Mesenchymal stem cell (in vitro differentiated cells and primary cell): ENCODE results near the gene CRADD.

Experiments used
- DNase-seq: peaks from one replicate; pipeline ENCODE4 v3.0.0-alpha.2; 2013
- H2AFZ ChIP-seq: one replicate; pipeline ENCODE4 v1.6.1; 2013; ENCODE audit warnings: low read depth, mild to moderate bottlenecking, control low read depth, inconsistent platforms, low read length, moderate library complexity
- H2AK5ac ChIP-seq: 2 replicates; pipeline ENCODE4 v1.6.1; 2013; ENCODE audit warnings: low read length, moderate library complexity, mild to moderate bottlenecking, inconsistent platforms; ENCODE audit not compliant: severe bottlenecking
- H2BK120ac ChIP-seq: one replicate; pipeline ENCODE4 v1.6.1; 2013; ENCODE audit warnings: low read depth, mild to moderate bottlenecking, inconsistent platforms, low read length, moderate library complexity
- H2BK12ac ChIP-seq, 2 experiments: one replicate each; pipeline ENCODE4 v1.6.1; 2013; ENCODE audit warnings: inconsistent platforms in 2 of 2, low read length in 2 of 2, mild to moderate bottlenecking in 2 of 2, moderate library complexity in 2 of 2, control low read depth in 1 of 2
- H2BK15ac ChIP-seq: one replicate; pipeline ENCODE4 v1.6.1; 2013; ENCODE audit warnings: mild to moderate bottlenecking, low read depth, inconsistent platforms; ENCODE audit not compliant: poor library complexity, severe bottlenecking
- H2BK5ac ChIP-seq: 2 replicates; pipeline ENCODE4 v1.6.1; 2013; ENCODE audit warnings: low read depth, mild to moderate bottlenecking, low read length, control low read depth, inconsistent platforms; ENCODE audit not compliant: poor library complexity, severe bottlenecking
- H3K14ac ChIP-seq, 2 experiments: one replicate each; pipeline ENCODE4 v1.6.1; 2013; ENCODE audit warnings: inconsistent platforms in 2 of 2, low read length in 2 of 2, control low read depth in 1 of 2, mild to moderate bottlenecking in 1 of 2, moderate library complexity in 1 of 2
- H3K18ac ChIP-seq, 2 experiments: one replicate each; pipeline ENCODE4 v1.6.1; 2013; ENCODE audit warnings: inconsistent platforms in 2 of 2, low read length in 2 of 2, control low read depth in 1 of 2, low read depth in 1 of 2, mild to moderate bottlenecking in 1 of 2
- H3K23ac ChIP-seq, 2 experiments: one replicate each; pipeline ENCODE4 v1.6.1; 2013; ENCODE audit warnings: inconsistent platforms in 2 of 2, low read length in 2 of 2, mild to moderate bottlenecking in 2 of 2, moderate library complexity in 2 of 2, control low read depth in 1 of 2
- H3K27ac ChIP-seq: 2 replicates; pipeline ENCODE4 v1.5.1; 2013; ENCODE audit warnings: mild to moderate bottlenecking, moderate library complexity, low read length, control low read depth, inconsistent platforms; ENCODE audit not compliant: poor library complexity, severe bottlenecking
- H3K27me3 ChIP-seq, 2 experiments: 2 replicates each; pipeline versions ENCODE4 v1.6.1 to v1.7.0; 2013; ENCODE audit warnings: low read length in 2 of 2, mild to moderate bottlenecking in 2 of 2, moderate library complexity in 2 of 2, control low read depth in 1 of 2, inconsistent platforms in 1 of 2; ENCODE audit not compliant: control insufficient read depth in 1 of 2, insufficient read depth in 1 of 2
- H3K36me3 ChIP-seq, 2 experiments: 2 replicates each; pipeline versions ENCODE4 v1.6.1 to v1.7.0; 2013; ENCODE audit warnings: low read length in 2 of 2, control low read depth in 1 of 2, inconsistent platforms in 1 of 2, low read depth in 1 of 2, mild to moderate bottlenecking in 1 of 2; ENCODE audit not compliant: insufficient read depth in 2 of 2, control insufficient read depth in 1 of 2
- H3K4ac ChIP-seq, 2 experiments: one replicate each; pipeline ENCODE4 v1.6.1; 2013; ENCODE audit warnings: inconsistent platforms in 2 of 2, low read length in 2 of 2, mild to moderate bottlenecking in 2 of 2, moderate library complexity in 2 of 2, control low read depth in 1 of 2, low read depth in 1 of 2
- H3K4me1 ChIP-seq: 2 replicates; pipeline ENCODE4 v1.6.1; 2013; ENCODE audit warnings: low read depth, low read length, control low read depth; ENCODE audit not compliant: control insufficient read depth, insufficient read depth
- H3K4me2 ChIP-seq: 2 replicates; pipeline ENCODE4 v1.6.1; 2013; ENCODE audit warnings: low read length, mild to moderate bottlenecking, inconsistent platforms; ENCODE audit not compliant: poor library complexity, severe bottlenecking
- H3K4me3 ChIP-seq, 2 experiments: 2 replicates each; pipeline versions ENCODE4 v1.5.1 to v1.7.0; 2013; ENCODE audit warnings: low read length in 2 of 2, mild to moderate bottlenecking in 2 of 2, control low read depth in 1 of 2, low read depth in 1 of 2; ENCODE audit not compliant: insufficient read depth in 1 of 2
- H3K79me1 ChIP-seq: replicated peaks from 2 replicates; pipeline ENCODE4 v1.6.1; 2013; ENCODE audit warnings: mild to moderate bottlenecking, control low read depth, low read length, inconsistent platforms; ENCODE audit not compliant: poor library complexity, severe bottlenecking
- H3K9ac ChIP-seq: 2 replicates; pipeline ENCODE4 v1.7.0; 2013; ENCODE audit warnings: mild to moderate bottlenecking, low read length, moderate library complexity
- H3K9me3 ChIP-seq: 2 replicates; pipeline ENCODE4 v1.7.0; 2013; ENCODE audit warnings: mild to moderate bottlenecking, low read length; ENCODE audit not compliant: control insufficient read depth
- H4K8ac ChIP-seq: one replicate; pipeline ENCODE4 v1.6.1; 2013; ENCODE audit warnings: inconsistent platforms, mild to moderate bottlenecking, low read length, moderate library complexity
- H4K91ac ChIP-seq: one replicate; pipeline ENCODE4 v1.6.1; 2013; ENCODE audit warnings: mild to moderate bottlenecking, low read length, inconsistent platforms
- WGBS: methylation state at CpG from one replicate; pipeline ENCODE4 v1.1.7; 2013; ENCODE audit warnings: mixed read lengths; 5-methylcytosine and 5-hydroxymethylcytosine counted together

Gene CRADD

DNA sequence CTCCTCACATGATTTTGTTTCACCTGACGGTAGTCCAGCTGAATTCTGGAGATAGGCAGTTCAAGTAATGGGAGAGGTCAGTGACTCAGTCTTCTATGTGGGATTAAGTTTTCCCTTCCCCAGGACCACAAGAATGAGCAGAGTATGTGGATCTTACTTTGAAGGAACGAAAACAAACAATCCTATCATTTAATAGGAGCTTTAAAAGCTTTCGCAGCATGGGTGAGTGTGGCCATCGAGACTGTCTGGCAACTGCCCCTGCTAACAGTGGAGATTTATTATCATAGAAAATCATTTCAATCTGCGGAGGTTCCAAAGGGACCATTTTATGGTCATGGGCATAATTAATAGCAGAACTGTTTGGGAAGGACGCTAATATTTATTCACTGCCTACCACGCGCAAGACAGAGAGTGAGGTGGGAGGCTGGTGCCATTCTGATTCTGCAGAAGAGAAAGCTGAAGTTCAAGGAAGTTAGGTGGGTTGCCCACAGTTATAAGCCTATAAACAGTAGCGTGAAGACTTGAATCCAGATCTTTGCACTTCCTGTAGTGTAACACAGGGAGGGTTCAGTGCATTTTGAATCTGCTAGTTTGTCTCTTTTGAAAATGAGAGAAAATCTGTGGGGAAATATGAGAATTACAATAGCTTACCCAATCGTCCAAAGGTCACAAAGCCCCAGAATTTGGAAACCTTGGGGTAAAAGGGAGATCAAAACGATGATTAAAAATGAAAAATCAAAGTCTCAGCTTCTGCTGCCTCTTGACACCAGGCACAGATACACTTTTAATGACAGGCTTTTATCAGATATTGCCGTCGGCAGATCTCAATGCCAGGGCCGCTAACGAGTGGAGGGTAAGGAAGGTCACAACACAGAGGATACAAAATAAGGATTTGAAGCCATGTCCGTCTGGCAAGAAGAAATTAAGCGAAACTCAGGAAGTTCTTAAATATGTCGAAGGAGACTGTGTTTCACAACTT, 209.6 kb downstream of the CRADD start:
- no peak overlapping the region for H2BK12ac ChIP-seq
- 91% methylated on average over 16 of the region's 18 CpGs for WGBS
- peak; percentile 50 for DNase-seq
- no peak overlapping the region for H2BK15ac ChIP-seq
- no peak overlapping the region for H3K4ac ChIP-seq
- peak overlapping the region; percentile 22 for H3K9ac ChIP-seq
- no peak overlapping the region for H3K27ac ChIP-seq
- H3K18ac ChIP-seq = no peak overlapping the region
- H2AFZ ChIP-seq = no peak overlapping the region
- H3K4me1 ChIP-seq = peaks cover 6% of the 10 kb centered on the region
- H3K4me3 ChIP-seq = peak overlapping the region in 1 of 2 experiments; percentile 26
- no peak overlapping the region for H3K23ac ChIP-seq
- no peak overlapping the region for H2BK5ac ChIP-seq
- H4K91ac ChIP-seq = no peak overlapping the region
- H3K79me1 ChIP-seq = no peaks in the 10 kb centered on the region
- H3K4me2 ChIP-seq = no peak overlapping the region
- H3K27me3 ChIP-seq = peaks cover 0 to 29% of the 10 kb centered on the region in 2 experiments
- H4K8ac ChIP-seq = no peak overlapping the region
- H2AK5ac ChIP-seq = no peak overlapping the region
- H3K9me3 ChIP-seq = no peaks in the 10 kb centered on the region
- no peaks in the 10 kb centered on the region for H3K36me3 ChIP-seq
- H2BK120ac ChIP-seq = no peak overlapping the region
- no peak overlapping the region for H3K14ac ChIP-seq

DNA sequence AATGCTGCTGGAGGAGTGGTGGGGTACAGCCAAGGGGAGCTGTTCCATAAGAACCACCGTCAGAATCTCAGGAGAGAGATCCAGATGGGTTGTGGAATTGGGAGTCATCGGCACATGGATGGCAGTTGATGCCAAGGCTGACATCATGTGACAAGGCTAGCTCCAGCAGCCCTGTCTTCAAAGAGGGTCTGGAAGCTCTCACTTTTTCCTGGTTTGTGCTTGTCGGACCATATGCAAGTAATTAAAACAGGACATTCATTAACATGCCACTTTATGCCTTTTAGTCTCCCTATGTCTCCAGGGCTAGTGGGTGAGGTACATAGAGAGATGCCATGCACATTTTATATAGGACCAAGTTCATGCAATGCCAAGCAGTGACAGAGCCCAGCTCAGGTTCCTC, 211.8 kb downstream of the CRADD start:
- H2AFZ ChIP-seq = no peak overlapping the region
- H3K4me3 ChIP-seq = no peak overlapping the region
- no peak overlapping the region for H3K14ac ChIP-seq
- H2BK120ac ChIP-seq = no peak overlapping the region
- H3K9me3 ChIP-seq = no peaks in the 10 kb centered on the region
- H3K4me2 ChIP-seq = no peak overlapping the region
- 91% methylated on average over 3 of the region's 3 CpGs for WGBS
- no peak overlapping the region for H3K23ac ChIP-seq
- H2BK15ac ChIP-seq = no peak overlapping the region
- no peaks in the 10 kb centered on the region for H3K79me1 ChIP-seq
- peaks cover 2% of the 10 kb centered on the region for H3K4me1 ChIP-seq
- H4K8ac ChIP-seq = no peak overlapping the region
- no peak overlapping the region for H3K4ac ChIP-seq
- no peak overlapping the region for H2BK12ac ChIP-seq
- H3K36me3 ChIP-seq = no peaks in the 10 kb centered on the region
- no peak overlapping the region for H3K9ac ChIP-seq
- H3K18ac ChIP-seq = no peak overlapping the region
- H2BK5ac ChIP-seq = no peak overlapping the region
- H4K91ac ChIP-seq = no peak overlapping the region
- peaks cover 0 to 35% of the 10 kb centered on the region in 2 experiments for H3K27me3 ChIP-seq
- no peak for DNase-seq
- H2AK5ac ChIP-seq = no peak overlapping the region
- H3K27ac ChIP-seq = no peak overlapping the region

DNA sequence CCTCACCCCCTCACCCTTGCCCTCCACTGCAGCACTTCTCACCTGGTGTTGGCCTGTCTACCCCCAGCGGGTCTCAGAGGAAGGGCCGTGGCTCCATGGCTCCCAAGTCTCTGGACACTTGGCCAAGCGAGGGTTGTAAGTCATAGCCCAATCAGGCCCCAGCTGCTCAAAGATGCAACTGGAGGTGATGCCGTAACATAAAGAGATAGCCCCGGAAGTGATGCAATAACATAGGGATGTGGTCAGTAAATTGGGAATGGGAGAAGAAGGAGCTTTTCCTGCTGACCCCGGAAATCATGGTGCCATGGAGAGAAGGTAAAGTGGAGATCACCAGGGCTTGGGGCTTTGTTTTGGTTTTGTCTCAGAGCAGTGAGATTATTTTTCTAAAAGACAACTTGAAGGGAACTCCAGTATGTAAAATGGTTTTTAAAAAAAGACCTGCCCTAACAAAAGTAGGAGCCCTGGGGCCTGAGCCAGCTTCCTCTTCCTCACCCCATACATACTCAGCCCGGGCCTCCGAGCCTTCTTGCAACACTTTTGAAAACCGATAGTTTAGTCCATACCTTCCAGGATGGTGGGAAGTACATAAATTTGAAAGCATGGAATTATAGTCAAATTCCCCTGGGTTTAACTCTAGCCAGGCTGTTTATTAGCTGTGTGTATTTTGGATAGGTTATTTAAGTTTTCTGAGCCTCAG, 212.5 kb downstream of the CRADD start:
- H3K4me1 ChIP-seq = peaks cover 3% of the 10 kb centered on the region
- WGBS = 96% methylated on average over 8 of the region's 9 CpGs
- no peak for DNase-seq
- H4K91ac ChIP-seq = no peak overlapping the region
- H3K27me3 ChIP-seq = peaks cover 0 to 35% of the 10 kb centered on the region in 2 experiments
- no peaks in the 10 kb centered on the region for H3K36me3 ChIP-seq
- H3K23ac ChIP-seq = no peak overlapping the region
- no peak overlapping the region for H2BK120ac ChIP-seq
- H2BK15ac ChIP-seq = no peak overlapping the region
- H2AK5ac ChIP-seq = no peak overlapping the region
- no peak overlapping the region for H3K14ac ChIP-seq
- H3K4me3 ChIP-seq = no peak overlapping the region
- H3K4me2 ChIP-seq = no peak overlapping the region
- no peaks in the 10 kb centered on the region for H3K9me3 ChIP-seq
- H3K4ac ChIP-seq = no peak overlapping the region
- no peak overlapping the region for H3K18ac ChIP-seq
- no peak overlapping the region for H2AFZ ChIP-seq
- no peaks in the 10 kb centered on the region for H3K79me1 ChIP-seq
- H2BK12ac ChIP-seq = no peak overlapping the region
- no peak overlapping the region for H3K9ac ChIP-seq
- no peak overlapping the region for H4K8ac ChIP-seq
- no peak overlapping the region for H3K27ac ChIP-seq
- H2BK5ac ChIP-seq = no peak overlapping the region
